Panc1 (cell line): ENCODE data around the gene TXNIP.

Experiments
- CTCF ChIP-seq: fragments of 450-650 bp; IDR thresholded peaks from 2 replicates; pipeline ENCODE4 v1.5.1; 2017; ENCODE audit warnings: mild to moderate bottlenecking
- POLR2AphosphoS5 ChIP-seq: IDR thresholded peaks from 2 replicates; pipeline ENCODE4 v1.6.1; 2012; ENCODE audit warnings: mild to moderate bottlenecking, low read depth, low read length, moderate library complexity
- REST ChIP-seq, 2 experiments: IDR thresholded peaks; 2 replicates each; pipeline ENCODE4 v1.6.1; 2011 to 2012; ENCODE audit warnings: low read depth in 2 of 2, control low read depth in 1 of 2, low read length in 1 of 2, mild to moderate bottlenecking in 1 of 2, moderate library complexity in 1 of 2; ENCODE audit not compliant: insufficient read depth in 1 of 2
- SIN3A ChIP-seq: IDR thresholded peaks from 2 replicates; pipeline ENCODE4 v1.6.1; 2012; ENCODE audit warnings: low read depth, mild to moderate bottlenecking, low read length, moderate library complexity, borderline replicate concordance; ENCODE audit not compliant: insufficient read depth
- TCF7L2 ChIP-seq: IDR thresholded peaks from 2 replicates; pipeline ENCODE4 v1.6.1; 2011; ENCODE audit warnings: mild to moderate bottlenecking, low read depth, low read length, inconsistent platforms

GRCh38 chr1:146021622-146022402 is 25.4 kb upstream of the TXNIP start, which contains the start of gene HJV:
- TF ChIP-seq CTCF (no peak), REST (IDR thresholded peaks at IDR 0.05; ENCODE audit: insufficient read depth in 1 of 2, low read depth in 2 of 2, low read length in 1 of 2) (no peak), TCF7L2 (no peak), POLR2AphosphoS5 (no peak), SIN3A (no peak)
